NCI-H345 treated with DMSO at 0.1 percent for 48 hours (cell line): ENCODE results near the gene PAEP.
"Not testable (repeated sequence)": the region's sequence is repeated elsewhere in the genome, so short reads cannot be mapped to it uniquely, and the experiment has no call there.

Experiments
- DNase-seq: peaks from one replicate; lab custom pipeline; 2025; ENCODE audit not compliant: unreplicated experiment; lab: John Stamatoyannopoulos, UW

PAEP gene

DNA sequence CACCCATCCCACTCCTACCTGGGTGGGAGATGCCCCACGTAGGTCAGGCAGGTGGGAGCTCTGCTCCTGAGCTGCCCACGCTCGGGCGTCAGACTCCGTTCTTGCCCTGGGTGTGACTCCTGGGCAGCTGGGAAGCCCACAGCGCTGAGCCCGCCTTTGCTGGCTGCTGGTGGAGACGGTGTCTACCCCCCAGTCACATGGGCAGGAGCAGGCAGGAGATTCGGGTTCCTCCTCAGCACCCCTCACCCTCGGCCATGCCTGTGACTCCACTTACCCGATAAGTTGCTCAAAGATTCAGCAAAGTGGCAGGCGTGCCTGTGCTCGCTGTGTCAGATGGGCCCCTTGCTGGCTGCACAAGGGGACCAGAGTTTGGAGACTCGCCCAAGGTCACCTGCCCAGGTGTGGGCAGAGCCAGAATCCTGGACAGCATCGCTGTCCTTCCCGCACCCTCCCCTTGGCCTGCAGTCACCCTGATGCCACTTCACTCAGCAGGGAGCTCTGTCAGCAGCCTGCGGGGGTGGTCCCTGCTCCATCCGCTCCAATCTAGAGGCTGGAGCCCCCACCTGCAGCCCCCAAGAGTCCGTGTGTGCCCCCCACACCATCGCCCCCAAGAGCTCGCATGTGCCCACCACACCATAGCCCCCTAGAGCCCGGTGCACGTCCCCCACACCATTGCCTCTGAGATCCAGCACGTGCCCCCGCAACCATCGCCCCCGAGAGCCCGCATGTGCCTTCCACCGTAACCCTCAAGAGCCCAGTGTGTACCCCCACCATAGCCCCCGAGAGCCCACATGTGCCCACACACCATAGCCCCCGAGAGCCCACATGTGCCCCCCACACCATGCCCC, 36.1 kb upstream of the PAEP start:
- DNase-seq = no peak

DNA sequence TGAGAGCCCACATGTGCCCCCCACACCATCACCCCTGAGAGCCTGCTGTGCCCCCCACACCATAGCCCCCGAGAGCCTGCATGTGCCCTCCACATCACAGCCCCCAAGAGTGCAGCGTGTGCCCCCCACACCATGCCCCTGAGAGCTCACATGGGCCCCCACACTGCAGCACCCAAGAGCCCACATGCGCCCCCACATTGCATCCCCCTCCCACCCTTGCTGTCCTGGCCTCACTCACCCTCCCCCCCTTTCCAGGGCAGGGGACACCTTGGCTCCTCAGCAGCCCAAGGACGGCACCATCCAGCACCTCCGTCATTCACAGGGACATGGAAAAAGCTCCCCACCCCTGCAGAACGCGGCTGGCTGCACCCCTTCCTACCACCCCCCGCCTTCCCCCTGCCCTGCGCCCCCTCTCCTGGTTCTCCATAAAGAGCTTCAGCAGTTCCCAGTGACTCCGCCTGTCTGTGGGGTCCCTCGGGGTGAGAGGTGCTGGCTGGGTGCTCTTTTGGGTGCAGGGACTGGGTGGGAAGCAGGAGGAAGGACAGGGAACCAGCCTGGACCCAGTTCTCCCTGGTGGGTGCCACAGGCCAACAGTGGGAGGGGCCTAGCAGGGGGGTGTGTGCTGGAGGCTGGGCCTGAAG, 35.3 kb upstream of the PAEP start:
- no peak for DNase-seq

DNA sequence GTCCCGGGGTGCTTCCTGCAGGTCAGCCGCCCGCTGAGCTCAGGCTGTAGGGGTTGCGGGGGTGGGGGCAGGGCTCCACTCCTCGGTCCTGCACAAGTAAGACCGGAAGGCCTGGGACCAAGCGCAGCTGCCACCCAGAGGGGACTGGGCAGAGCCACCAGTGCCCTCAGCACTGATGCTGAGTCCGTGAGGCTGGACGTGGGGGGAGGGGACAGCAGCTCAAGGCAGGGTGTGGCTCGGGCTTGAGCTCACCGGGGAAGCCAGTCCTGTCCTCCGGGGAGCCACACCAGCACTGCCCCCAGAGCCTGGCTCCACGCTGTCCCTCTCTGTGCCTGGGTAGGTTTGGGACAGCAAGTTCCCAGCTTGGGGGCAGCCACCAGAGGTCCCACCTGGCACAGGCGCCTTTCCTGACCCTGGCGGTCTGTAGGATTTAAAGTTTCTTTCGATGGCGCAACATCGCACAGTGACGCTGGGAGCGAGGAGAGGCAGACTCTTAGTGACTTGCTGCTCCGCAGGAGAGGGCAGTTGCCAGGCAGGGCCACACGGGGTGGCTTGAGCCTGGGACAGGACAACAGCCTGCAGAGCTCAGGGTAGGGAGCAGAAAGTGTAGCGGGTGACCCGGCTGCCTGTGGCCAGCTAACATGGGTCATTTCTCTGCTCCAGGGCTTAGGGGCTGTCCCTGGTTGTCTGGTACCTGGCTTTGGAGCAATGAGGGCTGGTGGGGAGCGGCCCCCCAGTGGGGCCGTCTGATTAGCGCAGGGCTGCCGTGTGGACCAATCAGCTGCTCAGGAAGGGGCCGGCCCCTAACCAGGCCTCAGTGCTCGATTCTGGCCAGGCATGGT, 34.6 kb upstream of the PAEP start:
- no peak for DNase-seq

DNA sequence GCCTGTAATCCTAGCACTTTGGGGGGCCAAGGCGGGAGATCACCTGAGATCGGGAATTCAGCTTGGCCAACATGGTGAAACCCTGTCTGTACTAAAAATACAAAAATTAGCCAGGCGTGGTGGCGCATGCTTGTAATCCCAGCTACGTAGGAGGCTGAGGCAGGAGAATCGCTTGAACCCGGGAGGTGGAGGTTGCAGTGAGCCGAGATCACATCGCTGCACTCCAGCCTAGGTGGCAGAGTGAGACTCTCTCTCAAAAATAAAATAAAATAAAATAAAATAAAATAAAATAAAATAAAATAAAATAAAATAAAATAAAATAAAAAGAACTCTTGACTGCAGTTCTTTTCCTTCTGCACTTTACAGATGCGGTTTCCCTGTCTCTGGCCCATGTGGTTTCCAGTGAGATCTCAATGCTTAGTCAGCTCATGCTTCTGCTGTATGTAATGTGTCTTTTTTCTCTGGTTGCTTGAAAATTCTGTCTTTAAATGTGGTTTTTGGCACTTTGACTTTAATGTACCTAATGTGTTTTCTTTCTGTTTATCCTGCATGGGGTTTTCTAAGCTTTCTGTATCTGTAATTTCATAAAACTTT, 32.6 kb upstream of the PAEP start:
- not testable (repeated sequence) for DNase-seq

DNA sequence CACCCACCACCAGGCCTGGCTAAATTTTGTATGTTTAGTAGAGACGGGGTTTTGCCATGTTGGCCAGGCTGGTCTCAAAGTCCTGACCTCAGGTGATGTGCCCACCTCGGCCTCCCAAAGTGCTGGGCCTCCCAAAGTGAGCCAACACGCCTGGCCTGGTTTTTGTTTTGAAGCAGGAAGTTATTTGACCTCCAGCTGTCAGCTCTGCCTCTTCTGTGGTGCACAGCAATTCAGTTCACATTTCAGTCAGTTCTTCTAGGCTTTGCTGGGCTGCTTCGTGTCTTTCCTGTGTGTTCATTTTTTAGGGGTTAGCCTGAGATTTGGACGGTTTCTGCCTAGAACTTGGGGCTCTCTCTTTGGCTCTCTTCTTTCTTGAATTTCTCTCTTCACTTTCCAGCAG, 31.4 kb upstream of the PAEP start:
- no peak for DNase-seq

DNA sequence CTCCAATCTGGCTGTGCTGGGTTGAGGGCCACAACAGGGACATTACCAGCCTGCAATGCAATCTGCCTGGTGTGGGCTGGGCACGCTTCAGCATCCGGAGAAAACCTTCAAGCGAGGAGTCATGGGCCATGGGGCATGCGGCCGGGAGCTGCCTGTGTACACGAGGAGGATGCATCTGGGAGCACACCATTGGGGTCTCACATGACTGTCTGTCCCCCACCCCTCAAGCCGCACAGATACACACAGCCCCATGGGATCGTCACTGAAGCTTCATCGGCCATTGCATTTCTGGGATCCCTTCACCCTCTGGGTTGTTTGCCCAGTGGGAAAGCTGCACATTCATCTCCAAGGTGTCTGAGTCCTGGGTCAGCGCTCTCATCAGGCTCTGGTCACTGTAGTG, 30.5 kb upstream of the PAEP start:
- DNase-seq = no peak

DNA sequence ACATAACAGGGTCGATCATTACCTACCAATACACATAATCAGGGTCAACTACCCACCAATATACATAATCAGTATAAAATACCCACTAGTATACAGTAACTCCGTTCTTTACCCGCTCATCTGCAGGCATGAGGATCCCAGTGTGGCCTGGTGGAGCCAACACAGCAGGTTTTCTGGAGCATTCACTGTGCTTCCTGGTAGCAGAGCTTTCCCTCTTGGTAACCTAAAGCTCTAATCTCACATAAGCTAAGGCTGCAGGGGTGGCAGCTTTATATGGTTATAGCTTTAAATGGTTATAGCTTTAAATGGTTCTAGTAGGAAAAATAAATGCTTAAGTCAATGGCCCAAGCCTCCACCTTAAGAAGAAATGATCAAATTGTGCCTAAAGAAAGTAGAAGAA, 28.4 kb upstream of the PAEP start:
- DNase-seq = no peak

DNA sequence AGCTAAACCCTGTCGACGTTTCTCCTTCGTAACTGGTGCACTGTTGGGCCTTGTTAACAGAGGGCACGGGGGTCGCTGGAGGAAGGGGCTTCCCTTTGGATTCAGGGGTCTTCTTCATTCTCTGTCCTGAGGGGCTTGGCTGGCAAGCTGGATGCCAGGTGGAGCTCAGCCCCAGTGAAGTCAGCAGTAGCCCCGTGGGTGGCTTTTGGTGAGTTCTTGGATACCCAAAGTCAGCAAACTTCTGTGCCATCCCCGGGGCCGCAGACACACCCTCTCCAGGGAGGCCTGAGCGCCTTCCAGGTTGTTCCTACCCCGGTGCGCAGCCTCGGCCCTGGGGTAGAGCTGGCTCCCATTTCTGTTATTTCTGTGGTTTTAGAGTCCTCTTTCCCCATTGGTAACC, 27.9 kb upstream of the PAEP start:
- DNase-seq = no peak

DNA sequence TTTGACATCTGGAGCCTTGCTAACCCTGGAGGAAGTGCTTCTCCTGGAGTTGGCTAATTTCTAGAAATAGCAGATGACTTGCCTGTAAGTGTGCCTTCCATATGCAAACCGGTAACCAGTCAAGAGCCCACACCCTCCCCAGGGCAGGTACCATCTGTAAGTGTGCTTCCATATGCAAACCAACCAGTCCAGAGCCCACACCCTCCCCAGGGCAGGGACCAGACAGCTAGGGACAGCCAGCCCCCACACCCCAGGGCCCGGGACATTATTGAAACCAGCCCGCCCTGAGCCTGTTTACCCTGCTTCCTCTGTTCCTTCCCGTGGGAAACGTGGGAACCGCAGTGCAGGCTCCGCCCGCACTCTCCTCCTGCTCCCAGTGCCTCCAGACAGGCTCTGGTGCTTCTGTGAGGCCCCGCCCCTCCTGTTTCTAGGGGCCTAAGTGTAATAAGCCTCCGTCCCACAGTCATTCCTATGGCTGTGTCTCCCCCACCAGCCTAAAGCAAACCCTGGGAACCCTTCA, 27.3 kb upstream of the PAEP start:
- DNase-seq = not testable (repeated sequence)

DNA sequence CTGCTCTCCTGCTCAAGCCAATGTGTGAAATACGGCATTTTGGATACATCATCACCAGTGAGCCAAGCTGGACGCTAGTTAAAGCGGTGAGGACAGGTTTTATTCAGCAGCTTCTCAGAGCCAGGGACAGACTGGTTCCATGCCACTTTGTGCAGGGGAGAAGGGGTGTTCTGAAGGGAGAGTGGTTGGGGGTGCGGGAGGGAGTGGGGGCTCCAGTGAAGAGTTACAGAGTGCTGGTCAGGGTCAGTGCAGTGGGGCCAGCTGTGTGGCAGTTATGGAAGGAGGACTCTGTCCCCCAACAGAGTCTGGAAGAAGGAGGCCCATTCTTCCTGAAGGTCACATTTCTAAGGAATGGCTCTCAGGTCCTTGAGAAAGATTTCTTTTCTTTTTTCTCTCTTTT, 26.7 kb upstream of the PAEP start:
- not testable (repeated sequence) for DNase-seq

DNA sequence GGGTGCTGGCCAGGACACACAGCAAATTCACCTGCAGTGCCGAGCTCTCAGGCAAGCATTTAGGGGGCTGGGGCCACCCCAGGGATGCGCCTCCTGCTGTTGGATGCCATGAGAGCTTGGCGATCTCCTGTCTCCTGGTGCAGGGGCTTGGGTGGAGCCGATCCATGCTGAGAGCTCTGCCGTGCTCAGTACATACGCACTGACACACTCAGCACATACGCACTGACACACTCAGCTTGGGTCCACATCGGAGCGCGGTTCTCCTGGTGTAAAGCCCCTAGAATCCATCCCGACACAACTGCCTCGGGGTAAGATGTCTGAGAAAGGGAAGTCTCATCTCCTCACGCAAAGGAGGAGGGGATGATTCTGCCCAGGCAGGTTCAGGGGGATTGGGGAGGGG, 25.9 kb upstream of the PAEP start:
- DNase-seq = not testable (repeated sequence)

DNA sequence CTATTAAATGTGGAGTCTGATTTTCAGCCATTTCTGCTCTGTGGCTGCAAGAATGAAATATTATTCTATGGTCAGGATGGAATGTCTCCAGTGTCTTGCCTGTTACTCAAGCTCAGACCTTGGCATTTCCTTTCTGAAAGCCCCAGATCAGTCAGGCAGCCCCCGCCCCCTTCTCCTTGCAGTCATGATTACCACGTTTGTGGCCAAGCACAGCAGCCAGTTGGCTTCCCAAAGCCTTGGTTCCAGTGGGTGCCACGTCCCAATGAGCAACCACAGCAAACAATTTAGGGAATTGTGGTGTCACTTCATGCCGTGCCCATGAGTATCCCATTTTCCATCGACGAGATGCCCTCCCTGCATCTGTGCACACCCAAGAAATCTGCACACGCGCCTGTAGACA, 25.3 kb upstream of the PAEP start:
- no peak for DNase-seq

DNA sequence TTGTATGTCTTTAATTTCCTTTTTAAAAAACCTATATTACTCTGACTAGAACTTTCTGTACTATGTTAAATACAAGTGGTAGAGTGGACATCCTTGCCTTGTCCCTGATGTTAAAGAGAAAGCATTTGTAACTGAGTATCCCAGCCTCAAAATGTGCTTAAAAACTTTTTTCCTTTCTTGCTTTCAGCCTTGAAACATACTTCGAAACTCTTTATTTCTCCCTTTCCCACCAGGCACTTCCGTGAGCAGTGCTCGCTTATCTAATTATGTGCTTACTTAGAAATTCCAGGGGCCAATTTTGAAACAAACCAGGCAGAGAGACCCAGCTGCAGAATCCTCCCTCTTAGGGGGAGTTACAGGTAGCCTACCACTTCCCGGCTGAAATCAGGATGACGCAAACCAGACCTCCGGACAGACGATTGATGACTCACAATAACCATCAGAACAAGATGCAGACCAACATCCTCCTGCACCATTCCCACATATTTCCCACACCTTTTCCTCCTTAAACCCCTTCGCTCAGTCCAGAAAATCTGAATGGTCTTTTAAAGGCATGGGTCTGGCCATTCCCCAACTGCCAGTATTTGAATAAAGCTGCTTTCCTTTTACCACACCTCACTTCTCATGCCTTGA, 18.2 kb upstream of the PAEP start:
- DNase-seq = not testable (repeated sequence)

DNA sequence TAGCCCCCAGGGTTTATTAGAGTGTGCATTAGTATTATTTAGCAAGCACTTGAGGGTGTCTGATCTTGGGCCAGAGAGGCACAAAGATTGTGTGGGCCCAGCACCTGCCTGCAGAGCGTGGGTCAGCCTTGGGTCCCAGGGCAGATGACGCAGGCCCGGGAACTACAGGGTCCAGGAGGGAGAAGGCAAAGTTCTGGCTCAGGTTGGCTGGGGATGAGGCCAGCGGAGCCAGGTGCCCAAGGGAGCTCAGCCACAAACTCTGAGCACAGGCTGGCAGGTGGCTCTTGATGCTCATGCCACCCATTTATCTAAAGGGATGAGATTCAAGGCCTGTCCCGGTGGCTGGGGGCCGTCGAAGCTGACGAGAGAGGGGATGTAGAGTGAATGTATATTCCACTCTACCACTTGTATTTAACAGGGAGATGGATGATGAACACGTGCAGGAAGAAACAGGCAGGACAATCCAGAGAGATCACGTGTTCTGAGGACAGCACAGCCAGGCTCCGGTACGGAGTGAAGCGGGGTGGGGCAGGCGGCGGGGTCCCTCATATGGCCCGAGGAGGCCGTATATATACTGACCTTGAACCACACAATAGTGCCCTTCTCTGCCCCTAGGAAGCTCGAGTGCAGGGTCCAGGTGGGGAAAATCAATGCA, 16.4 kb upstream of the PAEP start:
- DNase-seq = no peak

DNA sequence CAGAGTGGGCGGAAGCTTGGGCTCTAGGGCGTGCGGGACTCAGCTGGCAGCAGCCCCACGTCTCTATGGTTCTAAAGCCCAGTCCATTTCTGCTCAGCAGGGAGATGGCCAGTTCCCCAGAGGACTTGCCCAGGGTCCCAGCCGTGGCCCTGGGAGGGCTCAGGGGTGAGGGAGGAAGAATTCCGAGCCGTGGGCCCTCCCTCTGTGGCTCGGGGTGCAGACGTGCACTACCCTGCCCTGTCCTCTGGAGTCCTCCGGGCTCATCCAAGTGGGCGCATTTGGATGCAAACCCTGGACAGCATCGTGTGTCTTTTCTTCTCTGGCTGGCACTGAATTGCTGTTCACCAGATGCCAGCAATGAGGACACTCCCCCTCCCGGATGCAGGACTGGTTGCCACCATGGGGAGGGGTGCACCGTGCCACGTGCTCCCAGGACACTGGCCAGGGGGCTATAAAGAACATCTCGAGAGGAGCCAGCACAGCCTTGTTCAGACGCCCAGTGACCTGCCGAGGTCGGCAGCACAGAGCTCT, 15.8 kb upstream of the PAEP start, which contains the start of gene OBP2A:
OBP2A (plus strand) TSS at position 481 of the 531 bp plus-strand sequence. CDS start 55 bp downstream, outside the sequence.
- not testable (repeated sequence) for DNase-seq

DNA sequence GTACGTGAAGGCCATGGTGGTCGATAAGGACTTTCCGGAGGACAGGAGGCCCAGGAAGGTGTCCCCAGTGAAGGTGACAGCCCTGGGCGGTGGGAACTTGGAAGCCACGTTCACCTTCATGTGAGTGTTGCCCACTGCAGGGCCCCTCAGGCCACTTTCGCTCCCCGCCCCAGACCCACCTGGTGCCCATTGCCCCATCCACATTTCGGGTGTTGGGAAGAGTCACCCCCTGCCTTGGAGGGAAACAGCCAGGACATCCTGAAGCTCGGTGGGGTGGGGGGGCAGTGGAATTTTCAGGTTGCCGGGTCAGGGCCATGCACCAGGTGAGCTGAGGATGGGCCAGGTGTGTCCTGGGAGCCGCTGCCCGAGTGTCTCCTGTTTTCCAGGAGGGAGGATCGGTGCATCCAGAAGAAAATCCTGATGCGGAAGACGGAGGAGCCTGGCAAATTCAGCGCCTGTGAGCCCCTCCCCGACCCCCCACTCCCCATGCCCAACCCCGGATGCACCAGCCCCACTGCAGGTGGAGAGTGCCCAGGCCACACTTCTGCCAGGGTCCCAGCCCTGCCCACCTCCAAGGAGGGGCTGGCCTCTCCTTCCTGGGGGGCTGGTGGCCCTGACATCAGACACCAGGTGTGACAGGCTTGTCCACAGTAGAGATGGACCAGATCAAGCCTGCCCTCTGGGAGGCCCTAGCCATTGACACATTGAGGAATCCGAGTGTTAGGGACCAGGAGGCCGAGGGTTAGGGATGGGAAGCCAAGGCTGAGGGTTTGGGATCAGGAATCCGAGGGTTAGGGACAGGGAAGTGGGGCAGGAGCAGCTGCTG, 14.6 kb upstream of the PAEP start:
- not testable (repeated sequence) for DNase-seq

DNA sequence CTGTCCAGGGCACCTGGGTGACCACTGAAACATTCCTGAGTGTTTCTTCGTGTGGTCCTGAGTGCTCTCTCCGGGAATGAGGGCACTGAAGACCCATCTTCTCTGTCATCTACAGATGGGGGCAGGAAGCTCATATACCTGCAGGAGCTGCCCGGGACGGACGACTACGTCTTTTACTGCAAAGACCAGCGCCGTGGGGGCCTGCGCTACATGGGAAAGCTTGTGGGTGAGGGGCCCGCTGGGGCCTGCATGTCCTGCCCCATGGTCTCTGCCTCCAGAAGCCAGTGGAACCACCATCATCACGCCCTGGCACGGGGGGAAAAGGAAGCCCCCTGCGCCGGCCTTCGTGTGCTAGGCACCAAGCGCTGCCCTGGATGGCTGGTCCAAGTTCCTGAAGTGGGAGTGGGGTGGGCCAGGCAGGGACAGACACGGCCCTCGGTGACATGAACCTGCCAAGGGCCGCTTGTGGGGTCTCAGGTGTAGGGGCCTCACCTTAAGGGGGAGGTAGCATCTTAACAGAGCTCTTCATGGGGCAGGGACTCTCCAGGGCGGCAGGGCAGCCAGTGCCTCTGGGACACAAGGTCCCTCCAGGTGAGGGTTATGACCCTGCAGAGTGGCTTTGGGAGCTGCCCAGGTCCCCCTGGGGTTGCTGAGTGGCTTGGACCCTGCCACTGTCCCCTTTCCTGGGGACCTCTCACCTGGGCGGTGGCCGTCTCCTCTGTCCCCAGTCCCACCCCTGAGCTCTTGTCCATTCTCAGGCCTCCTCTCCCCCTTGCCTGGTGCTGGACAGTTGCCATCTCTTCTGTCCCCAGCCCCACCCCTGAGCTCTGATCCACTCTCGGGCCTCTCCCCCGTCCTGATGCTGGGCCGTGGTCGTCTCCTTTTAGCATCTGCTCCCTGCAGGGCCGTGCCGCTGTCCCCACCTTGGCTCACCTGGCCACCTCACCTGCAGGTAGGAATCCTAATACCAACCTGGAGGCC, 13.5 kb upstream of the PAEP start:
- DNase-seq = no peak
